T-helper 17 cell (primary cell): ENCODE data around the gene PARD3B. TPM values are rescaled to one million over a fixed set of nuclear protein-coding genes. Genes with fewer than 3 reads are reported as not detected.

ENCODE experiments used
- ATAC-seq: fragments of 150-1000 bp; cut with Tn5 transposase; 2 replicates; pipeline ENCODE4 v1.10.0; 2021; ENCODE audit warnings: mild to moderate bottlenecking, moderate library complexity
- DNase-seq, 3 donors: peaks; one replicate each; pipeline versions ENCODE4 v3.0.0 to v3.0.0-alpha.2; 2020 to 2021
- H3K9me3 ChIP-seq: one replicate; pipeline ENCODE4 v1.7.0; 2013; ENCODE audit warnings: low read length, mild to moderate bottlenecking; ENCODE audit not compliant: control insufficient read depth, poor library complexity, severe bottlenecking
- H3K27ac Mint-ChIP-seq: one replicate; pipeline ENCODE4 v1.8.0; 2022; ENCODE audit warnings: mild to moderate bottlenecking, moderate library complexity, mixed read lengths
- H3K27me3 Mint-ChIP-seq: one replicate; pipeline ENCODE4 v1.8.0; 2022; ENCODE audit warnings: mixed read lengths
- H3K36me3 Mint-ChIP-seq: one replicate; pipeline ENCODE4 v1.8.0; 2022; ENCODE audit warnings: low read depth, mixed read lengths
- H3K4me1 Mint-ChIP-seq: one replicate; pipeline ENCODE4 v1.8.0; 2022; ENCODE audit warnings: mild to moderate bottlenecking, mixed read lengths
- H3K4me3 Mint-ChIP-seq: one replicate; pipeline ENCODE4 v1.8.0; 2022; ENCODE audit warnings: mild to moderate bottlenecking, moderate library complexity, mixed read lengths
- total RNA-seq, 4 donors: library from RNA in 2 of 4; stranded (reverse) in 2 of 4; gene quantifications; one replicate each; pipeline ENCODE4 v1.2.3 and lab custom pipeline; 2022 to 2026

PARD3B gene
- total RNA-seq, 2 donors from 2014 or later = 1.5 to 3.0 TPM

- Mint-ChIP-seq H3K27me3 (no peaks in the 10 kb centered on the region), H3K27ac (no peak overlapping the region), H3K4me3 (no peak overlapping the region), H3K36me3 (no peaks in the 10 kb centered on the region), H3K4me1 (no peaks in the 10 kb centered on the region)
- DNase-seq (no peak), ATAC-seq (no peak)
- H3K9me3 ChIP-seq = no peaks in the 10 kb centered on the region
These were observed 802.6 kb downstream of the PARD3B start for GRCh38 chr2:205347899-205348298.

- H3K27ac Mint-ChIP-seq = no peak overlapping the region
- no peaks in the 10 kb centered on the region for H3K36me3 Mint-ChIP-seq
These were observed 806.8 kb downstream of the PARD3B start for GRCh38 chr2:205352094-205352493.

DNA sequence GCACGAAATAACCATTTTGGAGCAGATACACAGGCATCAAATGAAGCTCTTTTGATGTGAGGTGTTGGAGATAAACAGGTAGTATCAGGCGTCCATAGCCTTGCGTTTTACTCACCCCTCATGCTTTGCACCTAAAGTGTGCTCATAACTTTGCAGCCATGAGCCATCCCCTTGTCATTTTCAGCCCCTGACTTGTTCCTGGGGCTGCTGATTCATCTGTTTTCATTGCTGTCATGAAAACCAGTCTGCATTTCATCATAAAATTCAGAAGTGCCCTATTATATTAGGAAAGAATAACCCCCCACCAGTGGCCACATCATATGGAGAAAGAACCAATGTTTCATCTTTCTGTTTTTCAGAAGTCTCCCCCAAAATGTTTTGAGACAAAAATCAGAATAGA is 807.3 kb downstream of the PARD3B start:
- Mint-ChIP-seq H3K36me3 (no peaks in the 10 kb centered on the region), H3K27ac (no peak overlapping the region), H3K4me3 (no peak overlapping the region), H3K27me3 (no peaks in the 10 kb centered on the region), H3K4me1 (no peaks in the 10 kb centered on the region)
- H3K9me3 ChIP-seq = no peaks in the 10 kb centered on the region
- DNase-seq = no peak
- ATAC-seq = no peak

More at GRCh38 chr2:205352094-205352493, 806.8 kb downstream of the PARD3B start:
- ATAC-seq = no peak
- Mint-ChIP-seq H3K27me3 (no peaks in the 10 kb centered on the region), H3K4me3 (no peak overlapping the region), H3K4me1 (no peaks in the 10 kb centered on the region)
- no peaks in the 10 kb centered on the region for H3K9me3 ChIP-seq
- DNase-seq = no peak

DNA sequence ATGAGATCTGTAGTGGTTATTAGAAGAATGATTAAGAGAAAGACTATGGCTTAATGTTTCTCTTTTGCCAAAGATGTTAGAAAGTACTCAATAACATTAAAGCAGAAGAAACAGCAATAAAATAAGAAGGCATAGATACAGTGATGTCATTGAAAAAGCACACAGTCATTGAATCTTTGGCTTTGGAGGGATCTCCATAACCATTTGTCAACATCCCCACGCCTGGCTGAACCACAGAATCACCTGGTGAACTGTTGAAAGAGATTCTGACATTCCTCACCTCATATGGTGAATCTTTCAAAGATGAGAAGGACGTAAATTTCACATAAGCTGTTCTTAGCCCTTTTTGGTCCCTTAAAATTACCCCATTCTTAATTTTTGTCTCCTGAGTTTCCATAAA is 812.5 kb downstream of the PARD3B start:
- ATAC-seq (no peak), DNase-seq (no peak)
- Mint-ChIP-seq H3K27ac (no peak overlapping the region), H3K4me1 (no peaks in the 10 kb centered on the region), H3K27me3 (peaks cover 16% of the 10 kb centered on the region), H3K4me3 (no peak overlapping the region), H3K36me3 (peaks cover 2% of the 10 kb centered on the region)
- no peaks in the 10 kb centered on the region for H3K9me3 ChIP-seq

DNA sequence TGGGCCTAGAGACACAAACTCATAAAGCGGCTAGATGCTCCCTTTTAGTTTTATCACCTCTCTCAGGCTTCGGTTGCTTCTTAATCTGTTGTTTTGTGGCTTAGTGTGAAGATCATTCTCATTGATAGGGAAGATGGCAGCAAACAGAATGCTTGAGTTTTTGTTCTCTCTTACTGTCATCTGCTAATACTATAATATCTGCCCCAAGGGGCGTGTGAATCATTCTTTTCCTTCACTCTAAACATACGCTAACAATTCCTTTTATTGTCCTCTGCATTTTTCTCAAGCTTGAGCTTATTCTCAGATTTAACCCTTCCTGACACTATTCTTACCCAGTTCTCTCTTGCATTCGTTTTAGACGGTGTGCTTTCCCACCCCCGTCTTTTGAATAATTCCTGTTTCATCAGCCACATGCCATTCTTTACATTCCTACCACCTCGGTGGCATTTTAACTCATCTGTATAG is 813.1 kb downstream of the PARD3B start:
- no peak overlapping the region for H3K4me3 Mint-ChIP-seq
- no peaks in the 10 kb centered on the region for H3K9me3 ChIP-seq
- H3K27ac Mint-ChIP-seq = no peak overlapping the region
- peaks cover 2% of the 10 kb centered on the region for H3K36me3 Mint-ChIP-seq
- no peak for DNase-seq
- peaks cover 16% of the 10 kb centered on the region for H3K27me3 Mint-ChIP-seq
- H3K4me1 Mint-ChIP-seq = no peaks in the 10 kb centered on the region
- ATAC-seq = no peak

- DNase-seq (no peak), ATAC-seq (no peak)
- H3K36me3 Mint-ChIP-seq = peaks cover 2% of the 10 kb centered on the region
- no peak overlapping the region for H3K27ac Mint-ChIP-seq
- no peaks in the 10 kb centered on the region for H3K4me1 Mint-ChIP-seq
- H3K9me3 ChIP-seq = no peaks in the 10 kb centered on the region
- peaks cover 16% of the 10 kb centered on the region for H3K27me3 Mint-ChIP-seq
- H3K4me3 Mint-ChIP-seq = no peak overlapping the region
These were observed 816.0 kb downstream of the PARD3B start for GRCh38 chr2:205361272-205361671.

DNA sequence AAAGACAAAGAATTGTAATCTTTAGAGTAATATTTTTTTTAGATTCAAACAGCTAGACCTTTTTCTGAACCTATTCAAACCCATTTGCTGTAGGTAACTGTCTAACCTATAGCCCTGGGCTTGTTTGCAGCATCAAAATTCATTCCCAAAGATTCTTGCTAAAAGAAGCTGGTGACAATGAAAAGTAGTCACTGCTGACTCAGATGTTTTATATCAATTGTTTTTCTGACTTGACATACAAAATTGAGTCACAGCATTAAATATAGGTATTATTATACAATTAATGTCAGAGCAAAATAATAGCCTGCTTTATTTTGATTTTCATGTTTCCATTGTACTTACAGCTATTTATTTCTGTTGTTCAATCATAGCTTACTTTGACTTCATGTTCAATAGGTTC is 816.7 kb downstream of the PARD3B start:
- H3K9me3 ChIP-seq = no peaks in the 10 kb centered on the region
- DNase-seq = no peak
- Mint-ChIP-seq H3K4me1 (no peaks in the 10 kb centered on the region), H3K4me3 (no peak overlapping the region), H3K27me3 (peaks cover 16% of the 10 kb centered on the region), H3K36me3 (peaks cover 2% of the 10 kb centered on the region), H3K27ac (no peak overlapping the region)
- ATAC-seq = no peak

DNA sequence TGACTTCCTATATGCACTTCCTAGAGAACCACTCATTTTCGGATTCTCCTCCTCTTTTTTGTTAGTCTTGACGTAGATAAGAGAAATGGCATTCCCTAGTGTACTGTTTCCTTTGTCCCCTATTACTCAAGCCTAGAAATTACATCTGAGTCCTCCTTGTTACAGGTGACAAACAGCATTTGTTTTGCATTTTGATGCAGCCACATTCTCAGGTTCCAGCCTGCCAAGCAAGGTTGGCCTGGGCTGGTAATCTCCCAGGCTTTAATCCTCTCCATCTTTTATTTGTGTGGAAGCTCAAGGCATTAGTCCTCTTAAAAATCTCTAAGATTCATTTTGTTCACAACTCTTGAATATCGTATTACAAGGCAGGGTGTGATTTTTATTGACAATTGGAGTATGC is 819.0 kb downstream of the PARD3B start:
- Mint-ChIP-seq H3K27me3 (peaks cover 16% of the 10 kb centered on the region), H3K36me3 (peaks cover 2% of the 10 kb centered on the region), H3K4me1 (no peaks in the 10 kb centered on the region), H3K27ac (no peak overlapping the region), H3K4me3 (no peak overlapping the region)
- ATAC-seq = no peak
- H3K9me3 ChIP-seq = no peaks in the 10 kb centered on the region
- DNase-seq = no peak

DNA sequence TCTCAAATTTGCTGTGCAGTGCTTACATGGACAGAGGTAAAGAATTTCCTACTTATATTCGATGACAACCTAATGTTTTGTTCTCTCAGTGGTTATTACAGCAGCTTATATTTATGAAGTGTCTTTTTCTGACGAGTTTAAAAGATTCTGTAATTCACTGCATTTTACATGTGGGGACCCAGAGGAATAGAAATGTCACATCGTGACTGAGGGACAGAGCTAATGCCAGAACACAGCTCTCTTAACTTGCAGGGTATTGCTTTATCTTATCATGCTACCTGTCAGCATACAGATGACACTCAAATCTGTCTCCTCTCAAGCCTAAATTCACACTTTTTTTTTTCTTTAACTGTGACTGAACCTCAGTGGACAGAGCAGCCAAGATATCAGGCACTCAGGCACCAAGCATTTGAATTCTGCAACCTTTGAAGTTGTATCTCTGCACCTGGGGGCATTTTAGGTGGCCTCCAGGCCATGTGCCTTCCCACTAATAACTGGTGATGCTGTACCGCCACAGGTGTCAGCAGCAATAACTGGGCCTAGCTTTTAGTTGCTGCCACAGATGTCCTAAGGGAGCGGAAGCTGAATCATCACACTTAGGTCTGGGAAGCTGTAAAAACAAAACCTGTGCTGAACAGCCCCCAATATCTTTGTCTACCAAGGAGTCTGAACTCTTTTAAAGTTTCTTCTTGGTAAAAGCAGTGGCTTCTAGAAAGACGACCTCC is 821.2 kb downstream of the PARD3B start:
- no peak for ATAC-seq
- H3K4me3 Mint-ChIP-seq = no peak overlapping the region

GRCh38 chr2:205367331-205367935 is 822.2 kb downstream of the PARD3B start:
- DNase-seq (no peak), ATAC-seq (no peak)
- H3K4me3 Mint-ChIP-seq = no peak overlapping the region
- H3K27ac Mint-ChIP-seq = no peak overlapping the region
- H3K36me3 Mint-ChIP-seq = no peaks in the 10 kb centered on the region
- no peaks in the 10 kb centered on the region for H3K27me3 Mint-ChIP-seq
- H3K9me3 ChIP-seq = no peaks in the 10 kb centered on the region
- peaks cover 4% of the 10 kb centered on the region for H3K4me1 Mint-ChIP-seq

More for the DNA sequence above, 821.2 kb downstream of the PARD3B start:
- DNase-seq = no peak
- H3K9me3 ChIP-seq = no peaks in the 10 kb centered on the region
- Mint-ChIP-seq H3K27ac (no peak overlapping the region), H3K36me3 (no peaks in the 10 kb centered on the region), H3K27me3 (peaks cover 3% of the 10 kb centered on the region), H3K4me1 (no peaks in the 10 kb centered on the region)

DNA sequence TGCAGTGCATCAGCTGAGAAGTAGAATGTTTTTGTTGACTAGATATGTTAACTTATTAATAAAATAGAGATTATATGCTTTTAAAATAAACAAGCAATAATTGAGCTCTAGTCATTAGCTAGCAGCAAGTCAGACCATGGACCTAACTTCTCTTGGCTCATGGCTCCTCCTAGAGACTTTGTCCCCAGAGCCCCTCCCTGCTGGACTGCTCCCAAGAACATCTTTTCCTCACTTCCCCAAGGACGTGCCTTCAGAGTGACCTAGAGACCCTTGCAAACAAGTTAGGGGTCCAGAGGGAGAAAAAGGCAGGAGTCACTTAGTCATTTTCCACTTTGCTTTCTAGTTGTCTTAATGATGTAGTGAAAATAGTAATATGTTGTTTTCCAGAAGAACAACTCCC is 824.5 kb downstream of the PARD3B start:
- Mint-ChIP-seq H3K27ac (no peak overlapping the region), H3K36me3 (no peaks in the 10 kb centered on the region), H3K4me1 (peaks cover 4% of the 10 kb centered on the region), H3K4me3 (no peak overlapping the region), H3K27me3 (no peaks in the 10 kb centered on the region)
- no peaks in the 10 kb centered on the region for H3K9me3 ChIP-seq
- ATAC-seq = no peak
- DNase-seq = no peak

DNA sequence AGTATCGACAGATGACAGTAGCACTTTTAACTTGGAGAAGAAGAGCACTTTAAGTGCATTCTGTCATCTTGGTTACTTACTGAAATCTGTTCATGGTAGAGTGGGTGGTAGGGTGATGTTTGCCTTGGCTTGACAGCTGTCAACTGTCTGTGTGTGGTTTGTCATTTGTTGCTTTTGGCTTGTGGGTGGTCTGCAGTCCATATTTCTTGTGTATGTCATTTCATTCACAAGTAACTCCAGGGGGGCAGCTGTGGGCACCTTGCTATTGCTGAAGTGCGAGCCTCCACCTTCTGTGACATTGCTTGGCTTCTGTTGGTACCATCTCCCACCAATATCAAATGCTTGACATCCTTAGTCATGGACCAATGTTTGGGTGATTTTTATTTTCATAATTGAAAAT is 825.5 kb downstream of the PARD3B start:
- ATAC-seq (no peak), DNase-seq (no peak)
- Mint-ChIP-seq H3K27ac (no peak overlapping the region), H3K27me3 (no peaks in the 10 kb centered on the region), H3K4me1 (peaks cover 4% of the 10 kb centered on the region), H3K36me3 (no peaks in the 10 kb centered on the region), H3K4me3 (no peak overlapping the region)
- H3K9me3 ChIP-seq = no peaks in the 10 kb centered on the region

DNA sequence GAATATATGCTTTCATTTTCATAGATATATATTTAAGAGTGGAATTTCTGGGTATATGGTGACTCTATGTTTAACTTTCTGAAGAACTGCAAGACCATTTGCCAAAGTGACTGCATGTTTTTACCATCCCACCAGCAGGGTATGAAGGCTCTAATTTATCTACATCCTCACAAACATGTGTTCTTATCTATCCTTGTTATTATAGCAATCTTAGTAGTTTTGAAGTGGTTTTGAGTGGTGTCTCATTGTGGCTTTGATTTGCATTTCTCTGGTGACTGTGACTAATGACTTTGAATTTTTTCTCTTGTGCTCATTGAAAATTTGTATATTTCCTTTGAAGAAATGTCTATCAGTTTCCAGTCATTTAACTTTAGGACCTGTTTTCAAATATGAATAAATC is 826.9 kb downstream of the PARD3B start:
- H3K36me3 Mint-ChIP-seq = no peaks in the 10 kb centered on the region
- no peaks in the 10 kb centered on the region for H3K27me3 Mint-ChIP-seq
- no peak overlapping the region for H3K4me3 Mint-ChIP-seq
- DNase-seq (no peak), ATAC-seq (no peak)
- H3K9me3 ChIP-seq = no peaks in the 10 kb centered on the region
- peaks cover 5% of the 10 kb centered on the region for H3K4me1 Mint-ChIP-seq
- no peak overlapping the region for H3K27ac Mint-ChIP-seq
